Ishikawa (cell line): ENCODE data around the gene ANO9.

ENCODE experiments used
- CEBPB ChIP-seq: IDR thresholded peaks from 2 replicates; pipeline ENCODE4 v1.6.1; 2012
- CREB1 ChIP-seq: IDR thresholded peaks from 2 replicates; pipeline ENCODE4 v1.6.1; 2012; ENCODE audit warnings: low read depth
- EGR1 ChIP-seq: IDR thresholded peaks from 2 replicates; pipeline ENCODE4 v1.6.1; 2012
- EP300 ChIP-seq: IDR thresholded peaks from 2 replicates; pipeline ENCODE4 v1.6.1; 2012; ENCODE audit warnings: borderline replicate concordance
- FOXM1 ChIP-seq: IDR thresholded peaks from 2 replicates; pipeline ENCODE4 v1.6.1; 2012; ENCODE audit warnings: low read depth, borderline replicate concordance
- NFIC ChIP-seq: IDR thresholded peaks from 2 replicates; pipeline ENCODE4 v1.6.1; 2012
- RAD21 ChIP-seq: IDR thresholded peaks from 2 replicates; pipeline ENCODE4 v1.6.1; 2012; ENCODE audit warnings: low read depth
- TAF1 ChIP-seq: IDR thresholded peaks from 2 replicates; pipeline ENCODE4 v1.6.1; 2012; ENCODE audit warnings: low read depth, mild to moderate bottlenecking
- TCF12 ChIP-seq: IDR thresholded peaks from 2 replicates; pipeline ENCODE4 v1.6.1; 2012; ENCODE audit warnings: low read depth
- TEAD4 ChIP-seq: IDR thresholded peaks from 2 replicates; pipeline ENCODE4 v1.6.1; 2012
- YY1 ChIP-seq: IDR thresholded peaks from 2 replicates; pipeline ENCODE4 v1.6.1; 2012; ENCODE audit warnings: low read depth
- ZBTB7A ChIP-seq: IDR thresholded peaks from 2 replicates; pipeline ENCODE4 v1.6.1; 2012; ENCODE audit warnings: low read depth
- TF ChIP-seq, protein P1 (sequence below): IDR thresholded peaks from 2 replicates; pipeline ENCODE4 v1.6.1; 2012
- TF ChIP-seq, protein P2 (sequence below): IDR thresholded peaks from 2 replicates; pipeline ENCODE4 v1.6.1; 2012
- TF ChIP-seq, protein P3 (sequence below): IDR thresholded peaks from 2 replicates; pipeline ENCODE4 v1.6.1; 2012; ENCODE audit warnings: low read depth, mild to moderate bottlenecking

Gene ANO9

DNA sequence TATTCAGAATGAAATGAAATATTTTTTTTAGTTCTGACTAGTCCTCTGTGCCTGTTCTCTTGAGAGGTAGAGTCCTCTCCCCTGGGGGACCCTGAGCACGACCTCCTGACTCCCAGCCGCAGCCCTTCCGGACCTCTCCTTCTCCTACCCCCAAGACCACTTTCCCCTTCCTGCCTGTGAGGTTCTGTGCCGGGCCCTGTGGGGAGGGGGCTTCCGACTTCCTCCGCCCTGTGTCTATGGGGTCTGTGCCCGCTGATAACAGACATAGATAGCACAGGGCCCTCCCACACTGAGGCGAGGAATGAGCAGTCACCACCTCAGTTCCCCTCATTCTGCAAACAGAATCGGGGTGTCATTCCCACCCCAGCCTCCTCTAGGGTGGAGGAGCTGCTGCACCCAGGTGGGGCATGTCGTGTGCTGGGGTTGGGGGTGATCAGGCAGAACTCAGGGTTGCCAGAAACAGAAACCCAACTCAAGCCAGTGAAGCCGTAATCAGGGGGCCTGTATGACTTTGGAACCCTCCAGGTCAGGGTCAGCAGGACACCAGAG, 59.7 kb downstream of the ANO9 start:
- TF ChIP-seq CREB1 (no peak), NFIC (no peak), CEBPB (no peak), TCF12 (no peak), TAF1 (no peak), RAD21 (no peak), TEAD4 (no peak), EP300 (no peak), EGR1 (no peak), ZBTB7A (no peak), YY1 (no peak), FOXM1 (no peak)
- TF ChIP-seq, protein P1, sequence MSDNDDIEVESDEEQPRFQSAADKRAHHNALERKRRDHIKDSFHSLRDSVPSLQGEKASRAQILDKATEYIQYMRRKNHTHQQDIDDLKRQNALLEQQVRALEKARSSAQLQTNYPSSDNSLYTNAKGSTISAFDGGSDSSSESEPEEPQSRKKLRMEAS: no peak

DNA sequence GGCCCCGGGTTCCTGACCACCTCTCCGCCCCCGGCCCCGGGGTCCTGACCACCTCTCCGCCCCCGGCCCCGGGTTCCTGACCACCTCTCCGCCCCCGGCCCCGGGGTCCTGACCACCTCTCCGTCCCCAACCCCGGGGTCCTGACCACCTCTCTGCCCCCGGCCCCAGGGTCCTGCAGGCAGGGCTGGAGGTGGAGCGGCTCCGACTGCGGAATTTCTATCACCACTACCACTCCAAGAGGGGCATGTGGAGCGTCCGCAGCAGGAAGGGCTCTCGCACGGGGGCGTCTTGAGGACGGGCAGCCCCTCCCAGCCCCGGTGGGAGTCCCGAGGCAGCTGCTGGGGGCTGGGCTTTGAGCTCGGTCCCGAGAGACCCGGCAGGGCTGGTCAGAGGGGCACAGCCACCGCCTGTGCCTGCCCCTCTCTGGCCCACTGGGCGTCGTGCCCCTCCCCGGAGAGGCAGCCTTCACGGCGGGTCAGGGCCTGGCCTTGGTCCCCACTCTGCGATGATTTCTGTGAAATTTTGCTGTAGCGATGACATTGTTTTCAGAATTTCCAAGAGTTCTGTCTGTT, 60.2 kb downstream of the ANO9 start:
- no peak for TF ChIP-seq EP300
- TF ChIP-seq, protein P2, sequence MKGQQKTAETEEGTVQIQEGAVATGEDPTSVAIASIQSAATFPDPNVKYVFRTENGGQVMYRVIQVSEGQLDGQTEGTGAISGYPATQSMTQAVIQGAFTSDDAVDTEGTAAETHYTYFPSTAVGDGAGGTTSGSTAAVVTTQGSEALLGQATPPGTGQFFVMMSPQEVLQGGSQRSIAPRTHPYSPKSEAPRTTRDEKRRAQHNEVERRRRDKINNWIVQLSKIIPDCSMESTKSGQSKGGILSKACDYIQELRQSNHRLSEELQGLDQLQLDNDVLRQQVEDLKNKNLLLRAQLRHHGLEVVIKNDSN: no peak
- no peak for TF ChIP-seq RAD21
- no peak for TF ChIP-seq FOXM1
- TF ChIP-seq CREB1: no peak
- no peak for TF ChIP-seq EGR1
- TF ChIP-seq, protein P3, sequence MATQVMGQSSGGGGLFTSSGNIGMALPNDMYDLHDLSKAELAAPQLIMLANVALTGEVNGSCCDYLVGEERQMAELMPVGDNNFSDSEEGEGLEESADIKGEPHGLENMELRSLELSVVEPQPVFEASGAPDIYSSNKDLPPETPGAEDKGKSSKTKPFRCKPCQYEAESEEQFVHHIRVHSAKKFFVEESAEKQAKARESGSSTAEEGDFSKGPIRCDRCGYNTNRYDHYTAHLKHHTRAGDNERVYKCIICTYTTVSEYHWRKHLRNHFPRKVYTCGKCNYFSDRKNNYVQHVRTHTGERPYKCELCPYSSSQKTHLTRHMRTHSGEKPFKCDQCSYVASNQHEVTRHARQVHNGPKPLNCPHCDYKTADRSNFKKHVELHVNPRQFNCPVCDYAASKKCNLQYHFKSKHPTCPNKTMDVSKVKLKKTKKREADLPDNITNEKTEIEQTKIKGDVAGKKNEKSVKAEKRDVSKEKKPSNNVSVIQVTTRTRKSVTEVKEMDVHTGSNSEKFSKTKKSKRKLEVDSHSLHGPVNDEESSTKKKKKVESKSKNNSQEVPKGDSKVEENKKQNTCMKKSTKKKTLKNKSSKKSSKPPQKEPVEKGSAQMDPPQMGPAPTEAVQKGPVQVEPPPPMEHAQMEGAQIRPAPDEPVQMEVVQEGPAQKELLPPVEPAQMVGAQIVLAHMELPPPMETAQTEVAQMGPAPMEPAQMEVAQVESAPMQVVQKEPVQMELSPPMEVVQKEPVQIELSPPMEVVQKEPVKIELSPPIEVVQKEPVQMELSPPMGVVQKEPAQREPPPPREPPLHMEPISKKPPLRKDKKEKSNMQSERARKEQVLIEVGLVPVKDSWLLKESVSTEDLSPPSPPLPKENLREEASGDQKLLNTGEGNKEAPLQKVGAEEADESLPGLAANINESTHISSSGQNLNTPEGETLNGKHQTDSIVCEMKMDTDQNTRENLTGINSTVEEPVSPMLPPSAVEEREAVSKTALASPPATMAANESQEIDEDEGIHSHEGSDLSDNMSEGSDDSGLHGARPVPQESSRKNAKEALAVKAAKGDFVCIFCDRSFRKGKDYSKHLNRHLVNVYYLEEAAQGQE: no peak
- no peak for TF ChIP-seq TEAD4
- TF ChIP-seq TCF12: no peak
- TF ChIP-seq TAF1: no peak

DNA sequence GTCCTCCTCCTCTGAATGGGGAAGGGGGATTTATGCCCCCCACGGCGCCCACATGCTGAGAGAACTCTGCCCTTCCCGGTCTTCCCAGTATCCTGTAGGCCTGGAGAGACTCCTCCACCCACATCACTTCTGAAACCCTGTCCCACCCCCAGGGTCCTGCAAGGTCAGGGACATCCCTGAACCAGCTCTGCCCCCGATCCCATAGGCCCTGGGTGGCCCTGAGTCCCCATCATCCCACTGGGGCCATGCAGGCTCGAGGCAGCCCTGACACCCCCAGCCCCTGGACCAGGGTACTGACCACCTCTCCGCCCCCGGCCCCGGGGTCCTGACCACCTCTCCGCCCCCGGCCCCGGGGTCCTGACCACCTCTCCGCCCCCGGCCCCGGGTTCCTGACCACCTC, 60.8 kb downstream of the ANO9 start:
- TF ChIP-seq CREB1: no peak
- no peak for TF ChIP-seq TAF1
- no peak for TF ChIP-seq EGR1

DNA sequence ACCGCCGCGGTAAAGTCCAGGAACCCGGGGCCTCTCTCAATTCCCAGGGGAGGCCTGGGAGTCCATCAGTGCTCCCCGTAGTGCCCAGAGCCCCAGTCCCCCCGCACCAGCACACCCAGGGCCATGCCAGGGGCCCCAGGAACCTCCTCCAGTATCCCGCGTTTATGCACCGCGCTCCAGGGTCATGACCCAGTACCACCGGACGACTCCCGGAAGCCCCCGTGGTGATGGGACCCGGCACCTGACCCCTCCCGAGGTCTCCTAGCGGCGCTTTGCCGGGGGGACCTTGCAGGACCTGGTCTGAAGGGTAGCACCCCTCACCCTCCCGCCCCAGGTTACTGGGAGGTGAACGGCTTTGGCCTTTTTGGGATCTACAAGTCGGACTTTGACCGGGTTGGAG, 61.3 kb downstream of the ANO9 start:
- TF ChIP-seq TAF1 (no peak), EP300 (no peak), TEAD4 (no peak), ZBTB7A (no peak), NFIC (no peak), TCF12 (no peak), EGR1 (no peak), RAD21 (no peak), FOXM1 (no peak), CEBPB (no peak)
- TF ChIP-seq, protein P2: no peak
- TF ChIP-seq, protein P1: no peak

DNA sequence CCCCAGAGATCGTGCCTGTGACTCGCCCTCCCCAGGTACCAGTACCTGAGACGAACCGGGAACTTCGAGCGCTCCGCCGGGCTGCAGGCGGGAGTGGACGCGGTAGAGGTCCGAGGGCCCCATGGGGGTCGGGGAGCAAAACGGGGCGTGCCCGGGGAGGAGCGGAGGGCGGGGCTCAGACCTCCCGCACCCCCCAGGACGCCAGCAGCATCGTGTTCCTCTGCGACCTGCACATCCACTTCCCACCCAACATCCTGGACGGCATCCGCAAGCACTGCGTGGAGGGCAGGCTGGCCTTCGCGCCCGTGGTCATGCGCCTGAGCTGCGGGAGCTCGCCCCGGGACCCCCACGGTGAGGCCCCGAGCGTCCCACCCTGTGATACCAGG, 61.7 kb downstream of the ANO9 start:
- TF ChIP-seq TEAD4 (no peak), YY1 (no peak), RAD21 (no peak), ZBTB7A (no peak), NFIC (no peak), TAF1 (no peak), EP300 (no peak)
- TF ChIP-seq, protein P2: no peak

DNA sequence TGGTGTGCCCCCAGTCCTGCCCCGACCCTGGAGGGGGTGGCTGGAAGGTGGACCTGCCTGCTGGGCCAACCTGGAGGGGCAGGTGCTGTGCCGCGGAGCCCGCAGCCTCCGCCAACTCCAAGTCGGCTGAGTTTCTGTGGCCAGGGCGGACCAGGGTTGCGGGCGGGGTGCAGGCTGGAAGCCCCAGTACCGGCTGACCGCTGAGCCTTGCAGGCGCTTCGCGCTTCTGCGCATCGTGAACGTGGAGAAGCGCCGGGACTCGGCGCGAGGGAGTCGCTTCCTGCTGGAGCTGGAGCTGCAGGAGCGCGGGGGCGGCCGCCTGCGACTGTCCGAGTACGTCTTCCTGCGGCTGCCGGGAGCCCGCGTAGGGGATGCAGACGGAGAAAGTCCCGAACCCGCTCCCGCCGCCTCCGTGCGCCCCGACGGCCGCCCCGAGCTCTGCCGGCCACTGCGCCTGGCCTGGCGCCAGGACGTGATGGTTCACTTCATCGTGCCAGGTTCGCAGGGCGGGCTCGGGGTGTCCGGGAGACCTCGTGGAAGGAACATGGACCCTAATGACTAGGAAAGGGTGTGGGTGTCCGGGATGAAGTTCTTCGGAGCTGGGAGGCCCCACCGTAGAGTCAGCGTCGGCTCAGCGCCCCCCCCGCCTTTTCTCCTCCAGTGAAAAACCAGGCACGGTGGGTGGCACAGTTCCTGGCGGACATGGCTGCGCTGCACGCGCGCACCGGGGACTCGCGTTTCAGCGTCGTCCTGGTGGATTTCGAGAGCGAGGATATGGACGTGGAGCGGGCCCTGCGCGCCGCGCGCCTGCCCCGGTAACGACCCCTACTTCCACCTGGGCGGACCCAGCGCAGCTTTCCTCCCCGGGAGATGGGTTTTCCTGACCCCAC, 62.4 kb downstream of the ANO9 start:
- TF ChIP-seq CREB1 (no peak), EGR1 (no peak), TEAD4 (no peak), FOXM1 (no peak), NFIC (no peak)
- TF ChIP-seq, protein P3: no peak
- TF ChIP-seq, protein P1: no peak
